ENCODE results near the gene ARHGAP22. TPM values are rescaled to one million over a fixed set of nuclear protein-coding genes. Genes with fewer than 3 reads are reported as not detected.

ARHGAP22 gene
- total RNA-seq, 1 donor from 2014 or later = 0.82 TPM

DNA sequence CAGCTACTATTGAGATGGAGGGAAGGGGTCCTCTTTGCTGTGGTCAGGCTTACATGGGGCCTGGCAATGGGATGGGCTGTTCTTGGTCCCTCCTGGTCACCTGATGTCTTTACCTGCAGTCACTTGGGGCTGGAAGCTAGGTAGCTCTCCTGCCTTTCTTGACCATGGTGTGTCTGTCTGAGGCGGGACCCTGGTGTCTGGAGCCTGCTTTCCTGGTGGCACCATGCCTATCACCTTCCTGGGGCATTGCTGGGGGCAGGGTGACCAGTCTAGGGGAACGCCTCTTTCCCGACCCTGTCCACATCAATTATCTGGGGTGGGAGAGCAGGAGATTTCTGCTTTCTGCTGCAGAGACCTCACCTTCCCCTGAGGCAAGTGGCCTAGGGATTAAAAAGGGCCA lies 55.6 kb downstream of the ARHGAP22 start:
- no peaks in the 10 kb centered on the region for H3K9me3 Mint-ChIP-seq
- TF ChIP-seq CTCF (IDR thresholded peaks at IDR 0.05) = no peak
- ChIA-PET CTCF (interaction anchor here (0.9 to 11.4 kb wide), 6 partner anchors 11 to 187 kb away, joined by 3 to 301 read pairs (median 5); partner anchors contain the start of gene ARHGAP22), POLR2A (interaction anchor here (0.7 kb wide), 1 partner anchor 107 kb away, joined by 3 read pairs; no protein-coding TSS in a partner anchor)
- H3K27me3 Mint-ChIP-seq = peaks cover 5% of the 10 kb centered on the region
- DNase-seq (no peak), ATAC-seq (ENCODE audit: low read depth) (no peak)
- H3K4me3 Mint-ChIP-seq = no peak overlapping the region
- intact Hi-C loops (cut with micrococcal nuclease) = no loop called here
- H3K36me3 Mint-ChIP-seq (ENCODE audit: low read depth) = peaks cover 1% of the 10 kb centered on the region
- H3K27ac Mint-ChIP-seq = no peak overlapping the region
- peaks cover 11% of the 10 kb centered on the region for H3K4me1 Mint-ChIP-seq

- no peak overlapping the region for H3K27ac Mint-ChIP-seq
- DNase-seq = no peak
- intact Hi-C loops (cut with micrococcal nuclease) = no loop called here
- ChIA-PET POLR2A (no interaction called here), CTCF (interaction anchor here (0.9 to 11.4 kb wide), 5 partner anchors 11 to 187 kb away, joined by 3 to 301 read pairs (median 5); no protein-coding TSS in a partner anchor)
- H3K4me3 Mint-ChIP-seq = no peak overlapping the region
- H3K9me3 Mint-ChIP-seq = no peaks in the 10 kb centered on the region
- H3K36me3 Mint-ChIP-seq (ENCODE audit: low read depth) = peaks cover 1% of the 10 kb centered on the region
- no peak for TF ChIP-seq CTCF (IDR thresholded peaks at IDR 0.05)
- H3K27me3 Mint-ChIP-seq = peaks cover 5% of the 10 kb centered on the region
- ATAC-seq (ENCODE audit: low read depth) = no peak
- peaks cover 11% of the 10 kb centered on the region for H3K4me1 Mint-ChIP-seq
Measured at GRCh38 chr10:48548531-48549135, 56.2 kb downstream of the ARHGAP22 start.

DNA sequence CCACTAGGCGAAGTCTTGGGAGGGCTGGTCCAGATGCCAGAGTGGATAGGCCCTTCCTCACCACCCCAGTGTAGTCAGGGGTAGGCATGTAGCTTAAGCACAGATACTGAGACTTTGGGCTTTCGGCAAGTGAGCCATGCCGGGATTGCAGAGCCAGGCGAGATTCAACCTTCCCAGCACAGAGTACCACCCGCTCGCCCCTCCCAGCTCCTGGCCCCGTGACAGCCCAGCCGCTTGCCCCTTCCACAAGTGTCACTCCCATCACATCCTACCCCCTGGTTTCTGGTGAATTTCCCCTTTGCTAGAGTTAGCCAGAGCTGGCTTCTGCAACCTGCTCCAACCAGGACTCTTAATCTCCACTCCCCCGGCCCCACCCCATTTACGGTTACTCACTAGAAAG lies 56.9 kb downstream of the ARHGAP22 start:
- intact Hi-C loops (cut with micrococcal nuclease) = no loop called here
- Mint-ChIP-seq H3K27ac (no peak overlapping the region), H3K9me3 (no peaks in the 10 kb centered on the region), H3K4me3 (no peak overlapping the region), H3K4me1 (peaks cover 11% of the 10 kb centered on the region), H3K27me3 (peaks cover 5% of the 10 kb centered on the region), H3K36me3 (ENCODE audit: low read depth) (peaks cover 1% of the 10 kb centered on the region)
- DNase-seq (no peak), ATAC-seq (ENCODE audit: low read depth) (no peak)
- TF ChIP-seq CTCF (IDR thresholded peaks at IDR 0.05) = no peak
- POLR2A ChIA-PET = no interaction called here
- CTCF ChIA-PET = interaction anchor here (1.8 to 11.4 kb wide), 2 partner anchors 60 to 109 kb away, joined by 5 to 301 read pairs; no protein-coding TSS in a partner anchor

DNA sequence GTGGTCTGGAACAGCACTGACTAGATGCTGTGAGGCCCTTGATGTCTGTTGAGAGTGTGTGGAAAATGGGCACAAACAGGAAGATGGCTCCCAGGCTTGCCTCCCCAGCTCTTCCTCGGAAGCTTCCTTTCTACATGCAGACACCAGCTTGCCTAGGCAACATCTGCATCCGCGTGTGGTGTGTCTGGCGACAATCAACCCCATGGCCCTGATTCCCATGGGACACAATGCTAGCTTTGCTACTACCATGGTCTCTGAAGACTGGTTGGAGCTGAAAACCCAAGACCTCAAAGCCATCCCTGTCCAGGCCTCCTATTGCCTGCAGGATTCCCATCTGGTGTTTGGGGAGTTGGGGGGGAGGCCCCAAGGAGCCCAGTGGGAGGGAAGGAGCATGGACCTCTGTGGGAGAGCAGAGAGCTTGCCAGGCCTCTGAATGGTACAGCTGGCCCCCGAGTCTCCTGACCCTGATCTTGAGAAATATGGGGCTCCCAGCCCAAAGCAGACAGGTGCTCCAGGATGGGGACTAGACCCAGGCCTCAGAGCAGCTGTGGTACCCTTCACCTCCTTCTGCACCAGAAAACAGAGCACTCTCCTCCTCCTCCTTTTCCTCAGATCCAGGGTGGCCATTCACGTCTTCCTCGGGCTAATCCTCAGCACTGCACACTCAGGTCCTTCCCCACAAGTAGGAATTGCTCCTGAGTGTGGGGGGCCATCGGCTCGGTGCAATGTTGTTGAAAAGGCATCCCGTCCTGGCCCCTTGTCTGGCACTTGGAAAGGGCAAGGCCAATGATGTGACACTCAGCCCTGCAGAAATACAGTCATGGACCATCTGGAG lies 57.6 kb downstream of the ARHGAP22 start:
- no peak for DNase-seq
- Mint-ChIP-seq H3K4me3 (no peak overlapping the region), H3K4me1 (peaks cover 7% of the 10 kb centered on the region), H3K9me3 (no peaks in the 10 kb centered on the region), H3K36me3 (ENCODE audit: low read depth) (peaks cover 1% of the 10 kb centered on the region), H3K27me3 (peaks cover 5% of the 10 kb centered on the region), H3K27ac (no peak overlapping the region)
- ChIA-PET CTCF (interaction anchor here (1.0 to 11.4 kb wide), 4 partner anchors 59 to 110 kb away, joined by 3 to 301 read pairs (median 4); no protein-coding TSS in a partner anchor), POLR2A (no interaction called here)
- no peak for TF ChIP-seq CTCF (IDR thresholded peaks at IDR 0.05)
- ATAC-seq (ENCODE audit: low read depth) = no peak
- intact Hi-C loops (cut with micrococcal nuclease) = no loop called here

Measured in activated B cell treated with CpG ODN at 0.5 μM for 24 hours (primary cell).